Mesothelial cell of epicardium (in vitro differentiated cells): ENCODE measurements around the gene LRMDA. TPM values are rescaled to one million over a fixed set of nuclear protein-coding genes. Genes with fewer than 3 reads are reported as not detected.

Experiments
- DNase-seq, 2 experiments: peaks; one replicate each; pipeline ENCODE4 v3.0.0; 2021; ENCODE audit warnings: low spot score in 2 of 2; ENCODE audit not compliant: unreplicated experiment in 2 of 2
- H3K27ac Mint-ChIP-seq: 2 replicates; pipeline ENCODE4 v1.8.0; 2021; ENCODE audit warnings: mixed read lengths
- H3K27me3 Mint-ChIP-seq: 2 replicates; pipeline ENCODE4 v1.8.0; 2021; ENCODE audit warnings: low read depth, mixed read lengths
- H3K36me3 Mint-ChIP-seq: 2 replicates; pipeline ENCODE4 v1.8.0; 2021; ENCODE audit warnings: mixed read lengths
- H3K4me1 Mint-ChIP-seq: 2 replicates; pipeline ENCODE4 v1.8.0; 2021; ENCODE audit warnings: mixed read lengths
- H3K4me3 Mint-ChIP-seq: 2 replicates; pipeline ENCODE4 v1.8.0; 2021; ENCODE audit warnings: mild to moderate bottlenecking, moderate library complexity, mixed read lengths
- H3K9me3 Mint-ChIP-seq: 2 replicates; pipeline ENCODE4 v1.8.0; 2021; ENCODE audit warnings: mixed read lengths
- total RNA-seq: library from RNA; stranded (reverse); gene quantifications from 3 replicates; pipeline ENCODE4 v1.2.1, GENCODE V29; 2021
- TF ChIP-seq, protein P1 (sequence below): fragments of 200-600 bp; sonication (generic); IDR thresholded peaks from one replicate; pipeline ENCODE4 v1.5.0; 2021; ENCODE audit warnings: antibody characterized with exemption; ENCODE audit not compliant: unreplicated experiment

The LRMDA gene
- total RNA-seq, 1 donor from 2014 or later = 2.0 TPM

- TF ChIP-seq, protein P1, sequence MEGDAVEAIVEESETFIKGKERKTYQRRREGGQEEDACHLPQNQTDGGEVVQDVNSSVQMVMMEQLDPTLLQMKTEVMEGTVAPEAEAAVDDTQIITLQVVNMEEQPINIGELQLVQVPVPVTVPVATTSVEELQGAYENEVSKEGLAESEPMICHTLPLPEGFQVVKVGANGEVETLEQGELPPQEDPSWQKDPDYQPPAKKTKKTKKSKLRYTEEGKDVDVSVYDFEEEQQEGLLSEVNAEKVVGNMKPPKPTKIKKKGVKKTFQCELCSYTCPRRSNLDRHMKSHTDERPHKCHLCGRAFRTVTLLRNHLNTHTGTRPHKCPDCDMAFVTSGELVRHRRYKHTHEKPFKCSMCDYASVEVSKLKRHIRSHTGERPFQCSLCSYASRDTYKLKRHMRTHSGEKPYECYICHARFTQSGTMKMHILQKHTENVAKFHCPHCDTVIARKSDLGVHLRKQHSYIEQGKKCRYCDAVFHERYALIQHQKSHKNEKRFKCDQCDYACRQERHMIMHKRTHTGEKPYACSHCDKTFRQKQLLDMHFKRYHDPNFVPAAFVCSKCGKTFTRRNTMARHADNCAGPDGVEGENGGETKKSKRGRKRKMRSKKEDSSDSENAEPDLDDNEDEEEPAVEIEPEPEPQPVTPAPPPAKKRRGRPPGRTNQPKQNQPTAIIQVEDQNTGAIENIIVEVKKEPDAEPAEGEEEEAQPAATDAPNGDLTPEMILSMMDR = no peak
- peaks cover 5% of the 10 kb centered on the region for H3K4me1 Mint-ChIP-seq
Measured at GRCh38 chr10:76274933-76275332, 843.5 kb downstream of the LRMDA start.

DNA sequence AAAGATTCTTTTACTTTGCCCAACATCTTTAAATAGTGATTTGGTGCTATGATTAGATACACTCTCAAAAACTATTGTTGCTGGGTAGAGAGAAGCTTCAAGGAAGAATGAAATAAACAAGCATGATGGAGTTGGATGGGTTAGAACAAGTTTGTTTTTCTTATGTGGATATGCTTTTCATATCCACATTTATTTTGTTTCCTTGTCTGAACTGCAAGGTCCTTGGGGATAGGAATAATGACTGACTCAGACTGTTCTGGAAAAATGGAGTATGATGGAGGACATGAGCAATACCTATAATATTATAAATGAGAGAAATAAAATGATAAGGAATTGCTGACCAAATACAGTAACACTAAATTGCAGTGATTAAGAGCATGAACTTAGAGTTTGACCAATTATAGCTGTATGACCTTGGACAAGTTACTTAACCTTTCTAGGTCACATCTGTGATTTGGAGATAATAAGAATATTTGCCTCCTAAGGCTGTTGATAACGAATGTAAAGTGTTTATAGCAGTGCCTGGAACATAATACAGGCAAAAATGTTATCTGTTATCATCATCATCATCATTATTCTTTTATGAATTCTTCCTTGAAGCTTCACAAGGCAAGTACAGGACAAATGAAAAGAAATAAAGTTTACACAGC lies 847.5 kb downstream of the LRMDA start:
- H3K4me1 Mint-ChIP-seq = peaks cover 28% of the 10 kb centered on the region
- no peak for DNase-seq
- H3K9me3 Mint-ChIP-seq = peaks cover 28% of the 10 kb centered on the region
- TF ChIP-seq, protein P1 = no peak
- peaks cover 13% of the 10 kb centered on the region for H3K36me3 Mint-ChIP-seq
- no peak overlapping the region for H3K4me3 Mint-ChIP-seq
- H3K27me3 Mint-ChIP-seq = peaks cover 39% of the 10 kb centered on the region
- H3K27ac Mint-ChIP-seq = no peak overlapping the region

More at GRCh38 chr10:76274933-76275332, 843.5 kb downstream of the LRMDA start:
- H3K27ac Mint-ChIP-seq = no peak overlapping the region
- no peak for DNase-seq
- peaks cover 31% of the 10 kb centered on the region for H3K27me3 Mint-ChIP-seq
- H3K9me3 Mint-ChIP-seq = peaks cover 32% of the 10 kb centered on the region
- H3K4me3 Mint-ChIP-seq = no peak overlapping the region
- H3K36me3 Mint-ChIP-seq = peaks cover 14% of the 10 kb centered on the region

- H3K9me3 Mint-ChIP-seq = peaks cover 14% of the 10 kb centered on the region
- H3K4me1 Mint-ChIP-seq = peaks cover 28% of the 10 kb centered on the region
- H3K27ac Mint-ChIP-seq = no peak overlapping the region
- no peak for DNase-seq
- H3K4me3 Mint-ChIP-seq = no peak overlapping the region
- TF ChIP-seq, protein P1 = no peak
- peaks cover 55% of the 10 kb centered on the region for H3K27me3 Mint-ChIP-seq
- H3K36me3 Mint-ChIP-seq = peaks cover 8% of the 10 kb centered on the region
Measured at GRCh38 chr10:76281659-76282058, 850.2 kb downstream of the LRMDA start.

DNA sequence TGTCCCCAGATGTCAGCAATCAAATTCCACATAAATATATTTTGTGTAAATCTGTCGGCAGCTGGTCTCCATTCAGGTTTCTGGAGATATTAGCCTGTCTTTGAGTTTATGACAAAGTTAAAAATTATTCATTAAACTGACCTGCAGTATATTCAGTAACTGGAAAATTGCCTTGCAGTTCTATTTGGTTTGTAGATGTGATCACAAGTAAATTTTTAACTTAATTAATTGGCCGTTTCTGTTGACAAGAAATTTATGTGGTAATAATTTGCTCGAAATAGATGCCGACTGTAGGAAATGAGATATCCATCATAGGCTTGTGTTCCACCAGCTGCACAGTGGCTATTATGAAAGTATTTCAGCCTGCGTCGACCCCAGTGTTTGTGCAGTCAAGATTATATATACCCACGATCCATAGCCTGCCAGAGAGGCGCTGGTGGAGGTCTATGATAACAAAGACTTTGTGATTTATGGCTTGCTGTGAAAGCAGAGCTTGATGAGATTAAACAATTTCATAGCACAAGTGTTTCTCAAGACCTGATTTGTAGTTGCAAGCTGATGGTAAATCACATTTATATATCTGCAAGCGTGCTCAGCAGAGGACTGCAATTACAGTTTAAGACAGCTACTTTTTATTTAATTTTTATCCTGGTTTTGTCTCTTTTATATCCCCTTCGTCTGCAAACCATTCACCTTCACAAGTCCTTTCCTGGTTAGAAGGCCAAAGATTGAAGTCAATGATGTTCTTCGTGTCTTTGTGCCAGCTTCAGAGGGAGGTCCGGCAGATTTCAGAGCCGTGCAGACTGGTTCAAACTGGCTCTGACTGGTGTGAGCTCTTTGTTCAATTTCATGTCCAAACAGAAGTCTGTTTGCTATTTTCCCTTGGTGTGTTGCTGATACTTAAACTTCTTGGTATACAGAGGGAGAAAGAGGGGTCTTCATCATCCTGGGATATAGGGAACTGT lies 850.9 kb downstream of the LRMDA start:
- no peak overlapping the region for H3K4me3 Mint-ChIP-seq
- peaks cover 8% of the 10 kb centered on the region for H3K36me3 Mint-ChIP-seq
- peak overlapping the region; percentile 64 for H3K27ac Mint-ChIP-seq
- H3K4me1 Mint-ChIP-seq = peaks cover 28% of the 10 kb centered on the region
- peaks cover 14% of the 10 kb centered on the region for H3K9me3 Mint-ChIP-seq
- TF ChIP-seq, protein P1 = no peak
- no peak for DNase-seq
- H3K27me3 Mint-ChIP-seq = peaks cover 56% of the 10 kb centered on the region

- Mint-ChIP-seq H3K4me3 (no peak overlapping the region), H3K27ac (no peak overlapping the region), H3K27me3 (peaks cover 58% of the 10 kb centered on the region), H3K4me1 (peaks cover 23% of the 10 kb centered on the region), H3K9me3 (peaks cover 14% of the 10 kb centered on the region), H3K36me3 (peaks cover 7% of the 10 kb centered on the region)
- DNase-seq = no peak
- TF ChIP-seq, protein P1 = no peak
Measured at GRCh38 chr10:76284351-76284750, 852.9 kb downstream of the LRMDA start.
